ENCODE results near the gene PGM2L1.

GRCh38 chr11:74366576-74366975, 31.7 kb downstream of the PGM2L1 start:
- TF ChIP-seq GATA3 (IDR thresholded peaks at IDR 0.05; ENCODE audit: low read depth, low read length) (no peak), GATA2 (IDR thresholded peaks at IDR 0.05; ENCODE audit: low read depth, low read length) (no peak)

Data from SH-SY5Y (cell line).